ENCODE results near the gene RASA2.
"Not testable (repeated sequence)": the region's sequence is repeated elsewhere in the genome, so short reads cannot be mapped to it uniquely, and the experiment has no call there.

The RASA2 gene

GRCh38 chr3:141528800-141529199 lies 42.0 kb downstream of the RASA2 start:
- no peak for TF ChIP-seq FOXP2 (optimal IDR thresholded peaks at IDR 0.05; ENCODE audit: control extremely low read depth, extremely low read length, insufficient read depth)
- no peak for TF ChIP-seq POLR2AphosphoS5 (IDR thresholded peaks at IDR 0.05; ENCODE audit: borderline replicate concordance, low read depth, low read length)
- TF ChIP-seq EZH2 (IDR thresholded peaks at IDR 0.05): no peak
- Histone ChIP-seq H3K9ac (ENCODE audit: insufficient read length) (no peak overlapping the region), H3K9me3 (ENCODE audit: low read depth, low read length) (no peaks in the 10 kb centered on the region), H3K4me3 (no peak overlapping the region), H3K36me3 (ENCODE audit: insufficient read depth, low read length) (no peaks in the 10 kb centered on the region), H3K27ac (peak overlapping the region; percentile 94)
- DNase-seq (ENCODE audit: low read depth, low spot score): peak; percentile 24

- Histone ChIP-seq H3K27ac (peak overlapping the region; percentile 94), H3K9ac (ENCODE audit: insufficient read length) (no peak overlapping the region), H3K9me3 (ENCODE audit: low read depth, low read length) (no peaks in the 10 kb centered on the region), H3K4me3 (no peak overlapping the region), H3K36me3 (ENCODE audit: insufficient read depth, low read length) (peaks cover 3% of the 10 kb centered on the region)
- no peak for TF ChIP-seq POLR2AphosphoS5 (IDR thresholded peaks at IDR 0.05; ENCODE audit: borderline replicate concordance, low read depth, low read length)
- TF ChIP-seq FOXP2 (optimal IDR thresholded peaks at IDR 0.05; ENCODE audit: control extremely low read depth, extremely low read length, insufficient read depth): no peak
- TF ChIP-seq EZH2 (IDR thresholded peaks at IDR 0.05): no peak
- DNase-seq (ENCODE audit: low read depth, low spot score): no peak
These were observed 42.4 kb downstream of the RASA2 start for GRCh38 chr3:141529256-141529655.

DNA sequence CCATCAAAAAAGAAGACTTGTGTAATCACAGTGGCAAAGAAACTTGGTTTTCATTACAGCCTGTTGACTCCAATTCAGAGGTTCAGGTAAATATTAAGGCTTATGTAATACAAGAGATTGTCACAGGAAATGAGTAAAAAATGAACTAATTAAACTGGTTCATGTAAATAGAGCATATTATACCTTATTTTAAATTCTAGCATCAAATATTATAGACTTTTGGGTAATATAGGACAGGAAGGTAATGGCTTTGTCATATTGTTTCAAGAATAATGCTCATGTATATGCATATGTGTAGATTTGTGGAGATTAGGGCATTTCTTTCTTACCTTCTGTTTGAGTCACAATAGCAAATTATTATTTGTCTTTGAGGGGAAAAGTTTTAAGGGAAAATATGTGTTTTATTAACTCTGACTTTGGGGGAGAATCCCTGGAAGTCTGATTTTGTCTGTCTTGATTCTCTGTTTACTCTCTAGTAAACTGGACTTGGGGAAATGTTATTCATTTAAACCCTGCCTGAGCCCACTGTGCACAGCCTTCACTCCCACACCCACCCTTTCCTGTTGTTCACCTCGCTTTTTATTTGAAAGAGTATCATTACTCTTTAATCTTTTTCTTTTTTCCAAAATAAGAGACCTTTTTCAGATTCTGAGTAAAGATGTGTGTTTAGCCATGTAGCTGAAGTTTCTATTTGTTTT lies 43.0 kb downstream of the RASA2 start:
- peaks cover 6% of the 10 kb centered on the region for H3K36me3 ChIP-seq (ENCODE audit: insufficient read depth, low read length)
- H3K9ac ChIP-seq (ENCODE audit: insufficient read length): peak overlapping the region; percentile 30
- peak overlapping the region; percentile 72 for H3K4me3 ChIP-seq
- TF ChIP-seq EZH2 (IDR thresholded peaks at IDR 0.05) (no peak), POLR2AphosphoS5 (IDR thresholded peaks at IDR 0.05; ENCODE audit: borderline replicate concordance, low read depth, low read length) (no peak), FOXP2 (optimal IDR thresholded peaks at IDR 0.05; ENCODE audit: control extremely low read depth, extremely low read length, insufficient read depth) (no peak)
- peak; percentile 30 for DNase-seq (ENCODE audit: low read depth, low spot score)
- peak overlapping the region; percentile 94 for H3K27ac ChIP-seq
- no peaks in the 10 kb centered on the region for H3K9me3 ChIP-seq (ENCODE audit: low read depth, low read length)

- peak; percentile 99 for DNase-seq (ENCODE audit: low read depth, low spot score)
- peak overlapping the region; percentile 94 for H3K27ac ChIP-seq
- H3K4me3 ChIP-seq: peak overlapping the region; percentile 72
- H3K36me3 ChIP-seq (ENCODE audit: insufficient read depth, low read length): peaks cover 9% of the 10 kb centered on the region
- TF ChIP-seq POLR2AphosphoS5 (IDR thresholded peaks at IDR 0.05; ENCODE audit: borderline replicate concordance, low read depth, low read length) (no peak), FOXP2 (optimal IDR thresholded peaks at IDR 0.05; ENCODE audit: control extremely low read depth, extremely low read length, insufficient read depth) (peak; percentile 41)
- peak overlapping the region; percentile 53 for H3K9ac ChIP-seq (ENCODE audit: insufficient read length)
- H3K9me3 ChIP-seq (ENCODE audit: low read depth, low read length): no peaks in the 10 kb centered on the region
These were observed 43.6 kb downstream of the RASA2 start for GRCh38 chr3:141530415-141530768.

DNA sequence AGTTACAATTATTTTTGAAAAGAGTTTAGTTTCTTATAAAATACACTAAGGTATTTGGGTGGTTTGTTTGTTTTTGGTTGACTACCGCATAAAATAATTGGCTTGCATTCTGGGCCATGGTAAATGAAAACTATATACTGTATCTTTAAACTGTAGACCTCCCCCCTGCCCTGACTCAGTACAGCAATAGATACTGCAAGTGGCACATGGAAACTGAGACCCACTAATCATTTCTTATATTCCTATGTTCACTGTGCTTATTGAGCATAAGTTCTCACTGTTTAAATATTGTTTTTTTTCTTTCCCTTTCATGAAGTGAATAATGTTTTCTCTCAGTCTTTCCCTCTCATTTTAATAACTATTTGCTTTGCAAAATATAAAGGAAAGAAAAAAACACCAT lies 45.8 kb downstream of the RASA2 start:
- no peak overlapping the region for H3K9ac ChIP-seq (ENCODE audit: insufficient read length)
- 0 out of 2 replicates have a peak, but pooled peaks cover 3% of the 10 kb centered on the region for H3K9me3 ChIP-seq (ENCODE audit: low read depth, low read length)
- TF ChIP-seq EZH2 (IDR thresholded peaks at IDR 0.05): no peak
- no peak for TF ChIP-seq POLR2AphosphoS5 (IDR thresholded peaks at IDR 0.05; ENCODE audit: borderline replicate concordance, low read depth, low read length)
- TF ChIP-seq FOXP2 (optimal IDR thresholded peaks at IDR 0.05; ENCODE audit: control extremely low read depth, extremely low read length, insufficient read depth): no peak
- no peak for DNase-seq (ENCODE audit: low read depth, low spot score)
- peaks cover 20% of the 10 kb centered on the region for H3K36me3 ChIP-seq (ENCODE audit: insufficient read depth, low read length)
- H3K27ac ChIP-seq: no peak overlapping the region
- no peak overlapping the region for H3K4me3 ChIP-seq

DNA sequence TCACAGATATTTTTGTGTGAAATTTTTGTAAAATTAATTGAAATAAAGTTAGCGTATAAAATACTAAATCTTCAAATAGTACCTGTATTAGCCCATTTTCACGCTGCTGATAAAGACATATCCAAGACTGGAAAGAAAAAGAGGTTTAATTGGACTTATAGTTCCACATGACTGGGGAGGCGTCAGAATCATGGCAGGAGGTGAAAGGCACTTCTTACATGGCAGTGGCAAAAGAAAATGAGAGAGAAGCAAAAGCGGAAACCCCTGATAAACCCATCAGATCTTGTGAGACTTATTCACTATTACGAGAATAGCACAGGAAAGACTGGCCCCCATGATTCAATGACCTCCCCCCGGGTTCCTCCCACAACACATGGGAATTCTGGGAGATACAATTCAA lies 49.2 kb downstream of the RASA2 start:
- not testable (repeated sequence) for H3K4me3 ChIP-seq; DNase-seq (ENCODE audit: low read depth, low spot score); H3K9me3 ChIP-seq (ENCODE audit: low read depth, low read length); H3K9ac ChIP-seq (ENCODE audit: insufficient read length); H3K27ac ChIP-seq
- peaks cover 27% of the 10 kb centered on the region for H3K36me3 ChIP-seq (ENCODE audit: insufficient read depth, low read length)

DNA sequence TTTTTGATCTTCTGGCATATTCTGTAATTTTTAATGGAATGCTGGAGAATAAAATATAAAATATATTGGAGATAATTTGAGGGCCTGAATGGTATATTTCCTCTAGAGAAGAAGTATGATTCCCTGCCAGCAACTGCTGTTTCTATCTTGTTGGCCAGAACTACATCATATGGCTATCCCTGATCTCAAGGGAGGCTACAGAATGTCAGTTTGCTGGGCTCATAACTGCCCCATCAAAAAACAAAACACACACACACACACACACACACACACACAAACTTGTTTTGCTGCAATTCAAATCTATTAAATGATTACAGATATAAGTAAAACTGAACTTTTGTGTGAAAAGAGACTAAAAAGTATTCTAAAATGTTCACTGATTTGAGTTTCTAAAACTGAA lies 51.0 kb downstream of the RASA2 start:
- DNase-seq (ENCODE audit: low read depth, low spot score): no peak
- Histone ChIP-seq H3K9me3 (ENCODE audit: low read depth, low read length) (0 out of 2 replicates have a peak, but pooled peaks cover 3% of the 10 kb centered on the region), H3K27ac (peak overlapping the region; percentile 37; the same call in 1 of the 2 replicates), H3K4me3 (no peak overlapping the region), H3K9ac (ENCODE audit: insufficient read length) (no peak overlapping the region), H3K36me3 (ENCODE audit: insufficient read depth, low read length) (peaks cover 40% of the 10 kb centered on the region)
- TF ChIP-seq POLR2AphosphoS5 (IDR thresholded peaks at IDR 0.05; ENCODE audit: borderline replicate concordance, low read depth, low read length) (no peak), FOXP2 (optimal IDR thresholded peaks at IDR 0.05; ENCODE audit: control extremely low read depth, extremely low read length, insufficient read depth) (no peak), EZH2 (IDR thresholded peaks at IDR 0.05) (no peak)

GRCh38 chr3:141538568-141539240 lies 51.9 kb downstream of the RASA2 start:
- Histone ChIP-seq H3K4me3 (no peak overlapping the region; the same call in 1 of the 2 replicates), H3K36me3 (ENCODE audit: insufficient read depth, low read length) (peaks cover 46% of the 10 kb centered on the region), H3K9ac (ENCODE audit: insufficient read length) (no peak overlapping the region), H3K9me3 (ENCODE audit: low read depth, low read length) (peaks cover 3% of the 10 kb centered on the region; the same call in 1 of the 2 replicates), H3K27ac (peak overlapping the region; percentile 64)
- no peak for TF ChIP-seq EZH2 (IDR thresholded peaks at IDR 0.05)
- TF ChIP-seq FOXP2 (optimal IDR thresholded peaks at IDR 0.05; ENCODE audit: control extremely low read depth, extremely low read length, insufficient read depth): no peak
- no peak for TF ChIP-seq POLR2AphosphoS5 (IDR thresholded peaks at IDR 0.05; ENCODE audit: borderline replicate concordance, low read depth, low read length)
- DNase-seq (ENCODE audit: low read depth, low spot score): no peak

All from SK-N-MC (cell line).